Cerebellar nuclear complex (tissue), 1 donor: Measurements from ENCODE around the gene EXTL2.
"Not testable (repeated sequence)": the region's sequence is repeated elsewhere in the genome, so short reads cannot be mapped to it uniquely, and the experiment has no call there.

Experiments used
- DNase-seq, 2 experiments: peaks; one replicate each; lab custom pipeline; 2025; lab: John Stamatoyannopoulos, UW

EXTL2 gene

DNA sequence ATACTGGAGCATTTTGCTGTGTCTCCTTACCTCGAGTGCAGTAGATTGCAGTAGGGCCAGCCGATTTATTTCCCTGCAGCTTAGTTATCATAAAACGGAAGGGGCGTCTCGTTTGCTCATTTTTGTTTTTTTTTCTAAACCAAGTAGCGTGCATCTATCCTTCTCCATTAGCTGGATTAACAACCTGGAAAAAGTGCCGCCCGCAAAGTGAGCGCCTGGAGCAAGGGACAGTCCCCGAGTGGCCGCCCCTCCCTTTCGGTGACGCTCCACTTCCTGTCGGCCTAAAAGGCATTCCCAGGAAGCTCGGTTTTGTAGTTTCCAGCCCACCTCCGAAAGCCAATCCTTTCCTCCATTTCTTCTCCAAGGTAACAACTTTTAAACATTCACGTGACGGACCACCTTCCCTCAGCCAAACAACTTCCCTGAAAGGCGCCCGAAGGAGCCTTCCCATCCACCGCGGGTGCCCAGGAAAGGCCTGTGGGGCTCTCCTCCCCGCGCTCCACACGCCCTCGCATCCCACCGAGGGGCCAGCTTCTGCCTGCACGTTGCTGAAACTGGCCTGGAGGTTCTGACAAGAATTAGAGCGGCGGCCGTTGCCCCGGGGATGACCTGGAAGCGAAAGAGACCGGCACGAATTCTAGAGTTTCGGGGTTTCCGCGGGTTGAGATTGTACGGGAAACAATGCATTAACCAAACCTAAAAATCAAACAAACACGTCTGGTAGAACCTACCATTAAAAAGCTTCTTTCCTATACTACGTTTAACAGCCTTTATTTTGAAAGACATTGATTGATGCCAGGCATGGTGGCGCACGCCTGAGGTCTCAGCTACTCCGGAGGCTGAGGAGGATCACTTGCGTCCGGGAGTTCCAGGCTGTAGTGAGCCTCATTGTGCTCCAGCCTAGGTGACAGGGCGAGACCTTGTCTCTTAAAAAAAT lies at the start of gene EXTL2:
Gene EXTL2 (minus strand): TSS at position 240 of the 937 bp plus-strand sequence. CDS start 6,085 bp downstream, outside the sequence.
- peak; percentile 67 to 86 for DNase-seq

DNA sequence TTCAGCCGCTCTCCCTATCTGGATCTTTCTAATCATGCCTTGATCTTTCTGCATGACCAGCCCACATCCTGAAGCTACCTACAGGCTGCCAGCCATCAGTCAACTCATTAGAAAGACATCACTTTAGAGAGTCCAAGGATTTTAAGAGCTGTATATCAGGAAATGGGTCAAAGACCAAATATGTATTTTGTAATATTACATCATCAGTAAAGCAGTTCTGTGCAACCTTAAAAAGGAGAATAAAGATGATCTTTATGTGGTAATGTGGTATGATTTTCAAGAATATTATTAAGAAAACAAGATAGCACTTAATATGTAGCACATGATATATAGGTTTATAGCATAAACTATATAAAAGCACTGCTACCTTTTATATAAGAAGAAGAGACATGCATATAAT lies 48.9 kb upstream of the EXTL2 start:
- no peak for DNase-seq

GRCh38 chr1:100942304-100943046 lies 47.8 kb upstream of the EXTL2 start:
- DNase-seq = no peak

DNA sequence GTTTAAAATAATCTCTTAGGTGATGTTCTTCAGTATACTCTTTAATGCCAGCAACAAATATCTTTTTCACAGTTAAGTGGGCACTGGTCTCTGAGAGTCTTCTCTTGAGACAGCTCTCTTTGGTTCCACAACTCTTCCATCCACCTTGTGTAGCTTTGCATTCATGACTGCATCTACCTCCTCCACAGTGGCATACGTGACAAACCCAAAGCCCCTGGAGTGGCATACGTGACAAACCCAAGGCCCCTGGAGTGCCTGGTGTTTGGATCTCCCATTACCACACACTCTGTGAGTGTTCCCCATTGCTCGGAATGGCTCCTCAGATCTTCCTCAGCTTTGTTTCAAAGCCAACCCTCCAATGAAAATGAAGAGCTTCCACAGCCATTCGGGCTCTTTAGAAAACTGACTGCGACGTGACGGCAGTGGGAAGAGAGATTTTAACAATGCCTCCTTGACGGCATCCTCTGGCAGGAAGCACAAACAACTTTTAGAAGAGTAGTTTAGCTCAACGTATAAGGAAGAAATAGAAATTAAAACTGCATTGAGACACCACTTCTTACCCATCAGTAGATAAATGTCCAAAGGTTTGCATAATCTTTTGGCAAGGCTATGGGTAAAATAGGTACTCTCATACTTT lies 47.1 kb upstream of the EXTL2 start:
- DNase-seq = no peak

GRCh38 chr1:100941098-100941527 lies 46.5 kb upstream of the EXTL2 start:
- no peak for DNase-seq

GRCh38 chr1:100936194-100936967 lies 41.7 kb upstream of the EXTL2 start:
- DNase-seq = no peak

GRCh38 chr1:100933555-100933954 lies 38.9 kb upstream of the EXTL2 start:
- DNase-seq = not testable (repeated sequence)

DNA sequence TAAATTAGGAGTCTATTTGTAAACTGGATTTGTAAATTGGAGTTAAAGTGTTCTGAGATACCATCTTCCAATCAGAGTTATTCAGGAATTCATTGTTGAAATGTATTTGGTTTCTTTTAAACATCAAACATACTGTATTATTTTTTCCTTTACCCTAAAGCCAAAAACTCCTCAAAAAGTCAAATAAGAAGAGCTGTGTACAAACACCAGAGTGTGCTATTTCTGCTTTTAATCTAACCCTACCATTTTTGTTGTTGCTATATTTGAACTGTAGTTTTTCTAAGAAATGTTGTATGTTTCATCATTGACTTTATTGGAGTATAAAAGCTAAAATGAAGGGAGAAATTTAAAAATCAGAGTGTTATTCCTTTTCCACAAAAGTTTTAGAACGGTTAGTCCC lies 37.1 kb upstream of the EXTL2 start:
- no peak for DNase-seq

GRCh38 chr1:100930494-100930893 lies 35.9 kb upstream of the EXTL2 start:
- no peak for DNase-seq

DNA sequence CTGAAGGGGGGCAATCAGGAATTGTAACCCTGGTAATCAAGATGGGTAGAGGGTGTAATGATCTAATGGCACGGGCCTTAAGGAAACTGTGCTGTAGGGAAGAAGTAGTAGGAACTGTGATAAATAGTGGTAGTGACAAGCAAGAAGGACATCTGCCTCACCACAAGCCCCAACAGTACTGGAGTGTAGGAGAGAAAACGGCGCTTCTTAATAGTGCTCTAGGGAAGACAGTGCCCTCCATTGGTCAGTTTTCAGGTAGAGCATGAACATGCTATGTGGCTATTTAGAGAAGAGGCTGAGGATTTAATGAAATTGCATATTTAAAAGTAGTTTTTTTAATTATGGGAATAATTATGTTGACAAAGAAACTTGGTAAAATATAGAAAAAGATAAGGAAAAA lies 33.5 kb upstream of the EXTL2 start:
- no peak for DNase-seq

- DNase-seq = no peak
Observed at GRCh38 chr1:100927276-100927675, 32.6 kb upstream of the EXTL2 start.

- no peak for DNase-seq
Observed at GRCh38 chr1:100926240-100926639, 31.6 kb upstream of the EXTL2 start.

GRCh38 chr1:100924991-100925390 lies 30.3 kb upstream of the EXTL2 start:
- no peak for DNase-seq

- no peak for DNase-seq
Observed at GRCh38 chr1:100924212-100924611, 29.6 kb upstream of the EXTL2 start.

DNA sequence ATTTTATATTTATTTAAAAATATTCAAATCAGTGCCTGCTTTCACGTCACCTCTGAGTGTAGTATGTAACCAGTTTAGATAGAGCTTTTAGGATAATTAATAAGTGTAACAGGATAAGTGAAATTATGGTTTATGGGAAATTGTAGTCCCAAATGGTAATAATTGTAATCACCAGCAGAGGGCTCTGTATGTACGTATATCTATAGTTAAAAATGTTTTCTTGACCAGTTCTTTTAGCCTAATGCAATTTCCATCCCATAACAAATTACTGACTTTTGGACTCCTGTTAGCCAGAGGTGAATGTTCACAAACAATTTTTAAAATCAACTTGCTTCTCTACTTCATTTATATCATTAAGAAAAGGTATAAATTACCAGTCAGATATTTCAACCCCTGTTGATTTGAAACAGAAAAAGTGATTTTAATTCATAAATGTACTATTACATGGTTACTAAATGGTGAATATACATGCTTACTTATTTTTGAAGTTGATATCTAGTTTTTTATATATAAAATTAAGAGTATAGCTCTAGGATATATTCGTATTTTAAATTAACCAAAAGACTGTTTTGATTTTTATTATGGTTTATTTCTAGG lies 26.6 kb upstream of the EXTL2 start:
- DNase-seq = peak in 1 of 2 experiments; percentile 6

DNA sequence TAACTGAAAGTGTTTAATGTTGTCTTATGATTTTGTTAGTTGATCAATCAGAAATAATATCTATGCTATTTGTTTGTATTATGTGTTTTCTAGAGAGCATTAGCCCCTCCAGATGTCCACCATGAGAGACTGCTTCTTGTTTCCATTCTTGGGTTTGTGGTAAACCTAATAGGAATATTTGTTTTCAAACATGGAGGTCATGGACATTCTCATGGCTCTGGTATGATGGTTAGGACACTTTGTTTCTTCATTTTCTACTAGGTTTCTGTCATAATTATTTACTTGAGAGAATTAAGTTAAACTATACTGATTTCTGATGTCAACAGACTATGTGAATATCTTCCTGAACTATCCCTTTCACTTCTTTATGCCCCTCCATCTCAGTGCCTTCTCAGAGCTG lies 17.4 kb upstream of the EXTL2 start:
- no peak for DNase-seq

- no peak for DNase-seq
Observed at GRCh38 chr1:100909018-100909417, 14.4 kb upstream of the EXTL2 start.

- DNase-seq = no peak
Observed at GRCh38 chr1:100907887-100908286, 13.2 kb upstream of the EXTL2 start.

DNA sequence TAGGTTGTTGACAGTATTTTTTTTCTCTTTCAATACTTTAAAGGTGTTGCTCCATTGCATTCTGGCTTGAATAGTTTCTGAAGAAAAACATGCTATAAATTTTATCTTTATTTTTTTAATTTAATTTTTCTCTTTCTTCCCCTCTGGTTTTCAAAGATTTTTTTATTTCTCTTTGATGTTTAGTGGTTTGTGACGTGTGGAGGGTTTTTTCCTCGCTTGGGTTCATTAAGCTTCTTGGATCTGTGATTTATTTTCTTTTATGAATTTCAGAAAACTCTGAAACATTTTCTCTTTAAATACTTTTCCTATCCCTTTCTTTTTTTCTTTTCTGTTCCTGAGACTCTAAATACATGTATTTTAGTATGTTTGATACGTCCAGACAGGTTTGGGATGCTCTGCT lies 10.5 kb upstream of the EXTL2 start:
- no peak for DNase-seq

DNA sequence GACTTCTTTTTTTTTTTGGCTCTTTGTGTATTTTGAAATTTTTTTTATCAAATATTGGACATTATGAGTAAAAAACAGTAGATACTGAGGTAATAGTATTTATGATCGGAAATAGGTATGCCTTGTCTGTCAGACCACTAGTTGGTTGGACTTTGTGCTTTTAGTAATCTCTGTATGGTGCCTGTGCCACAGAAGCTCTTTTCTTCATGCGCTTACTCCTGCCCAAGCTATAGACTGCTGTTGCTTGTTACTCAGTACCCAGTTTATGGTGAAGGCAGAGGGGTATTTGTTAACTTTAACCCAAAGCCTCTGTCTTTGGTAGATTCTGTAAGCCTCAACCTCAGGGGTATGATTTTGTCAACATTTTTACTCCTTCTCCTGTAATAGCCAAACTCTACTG lies 9.9 kb upstream of the EXTL2 start:
- DNase-seq = no peak

DNA sequence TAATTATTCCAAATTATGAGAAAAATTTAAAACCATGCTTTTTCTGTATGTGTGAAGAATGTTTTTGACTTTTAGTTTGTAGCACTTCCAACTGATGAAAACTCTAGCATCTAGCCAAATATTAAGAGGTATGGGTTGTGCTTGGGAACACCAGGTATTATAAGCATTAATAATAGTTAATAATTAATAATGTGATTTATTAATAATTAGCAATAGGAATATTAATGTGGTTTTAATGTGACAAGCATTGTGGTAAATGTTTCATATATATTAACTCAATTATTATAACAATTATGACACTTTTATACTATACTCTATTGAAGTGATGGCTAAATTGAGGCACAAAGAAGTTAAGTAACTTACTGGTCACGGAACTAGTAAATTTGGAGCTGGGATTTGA lies 9.1 kb upstream of the EXTL2 start:
- no peak for DNase-seq
